WTC11 (cell line): ENCODE measurements around the gene TMEM145.

Experiments
- CTCF ChIP-seq: fragments of 200-600 bp; IDR thresholded peaks from 2 replicates; pipeline ENCODE4 v1.8.0; 2022; ENCODE audit warnings: antibody characterized with exemption
- E2F1 ChIP-seq: sonication (generic); formaldehyde crosslinking; IDR thresholded peaks from 2 replicates; pipeline ENCODE4 v1.8.0; 2022; ENCODE audit warnings: mild to moderate bottlenecking, missing genetic modification reagents
- FOXJ3 ChIP-seq: sonication (generic); formaldehyde crosslinking; IDR thresholded peaks from 2 replicates; pipeline ENCODE4 v1.9.0; 2021; ENCODE audit warnings: missing genetic modification reagents, mild to moderate bottlenecking, borderline replicate concordance

- no peak for TF ChIP-seq FOXJ3 (CRISPR knock-in tag)
- TF ChIP-seq CTCF, result no peak
- no peak for TF ChIP-seq E2F1
Measured at GRCh38 chr19:42285541-42285941, 27.6 kb upstream of the TMEM145 start.
